G401 (cell line): ENCODE measurements around the gene PLEKHG4B. TPM values are rescaled to one million over a fixed set of nuclear protein-coding genes. Genes with fewer than 3 reads are reported as not detected.
A peak's percentile ranks its signal among the peaks of the same experiment; 100 is the strongest.
"Not testable (repeated sequence)": the region's sequence is repeated elsewhere in the genome, so short reads cannot be mapped to it uniquely, and the experiment has no call there.

Source experiments
- DNase-seq: peaks from one replicate; pipeline ENCODE4 v3.0.0-alpha.2; 2015; ENCODE audit warnings: low spot score
- in situ Hi-C: cut with HindIII; loops from 2 replicates; pipeline ENCODE4 v1.10.0; 2016; ENCODE audit warnings: low sequenced_read_pairs, mixed read lengths
- total RNA-seq: library from RNA; depleted of rRNA; stranded (reverse); fragments of >200 nt; shearing (Covaris generic); gene quantifications from 2 replicates; pipeline ENCODE4 v1.2.3, GENCODE V29; 2014

PLEKHG4B gene
- total RNA-seq, 1 experiment from 2014 or later: 4.5 TPM

GRCh38 chr5:206406-206805 is 114.4 kb downstream of the PLEKHG4B start:
- in situ Hi-C loops: no loop called here
- peak; percentile 50 for DNase-seq

- no peak for DNase-seq
- in situ Hi-C loops: no loop called here
Observed at GRCh38 chr5:206927-207536, 115.1 kb downstream of the PLEKHG4B start.

- in situ Hi-C loops: no loop called here
- no peak for DNase-seq
Observed at GRCh38 chr5:207599-207998, 115.6 kb downstream of the PLEKHG4B start.

- in situ Hi-C loops: no loop called here
- DNase-seq: no peak
Observed at GRCh38 chr5:208449-209114, 116.6 kb downstream of the PLEKHG4B start.

- no peak for DNase-seq
- in situ Hi-C loops: no loop called here
Observed at GRCh38 chr5:213803-214395, 121.9 kb downstream of the PLEKHG4B start.

- in situ Hi-C loops, DNase-seq: not testable (repeated sequence)
Observed at GRCh38 chr5:215256-215655, 123.3 kb downstream of the PLEKHG4B start.

GRCh38 chr5:216076-216475 is 124.1 kb downstream of the PLEKHG4B start:
- in situ Hi-C loops, DNase-seq: not testable (repeated sequence)

- in situ Hi-C loops: not testable (repeated sequence)
- DNase-seq: peak; percentile 88
Observed at GRCh38 chr5:217494-218456, 125.8 kb downstream of the PLEKHG4B start, which contains the start of the genes CCDC127 and SDHA. Gene CCDC127, minus strand, starts transcription at chr5:218153. Its CDS starts 1,304 bp downstream, at chr5:216849. Gene SDHA, plus strand, starts transcription at chr5:218320. Its CDS starts 36 bp downstream, at chr5:218356.

GRCh38 chr5:218457-219291 is 126.7 kb downstream of the PLEKHG4B start:
- no peak for DNase-seq
- in situ Hi-C loops: no loop called here

- in situ Hi-C loops: no loop called here
- no peak for DNase-seq
Observed at GRCh38 chr5:219460-219863, 127.5 kb downstream of the PLEKHG4B start.

GRCh38 chr5:219991-220390 is 128.0 kb downstream of the PLEKHG4B start:
- DNase-seq: no peak
- in situ Hi-C loops: no loop called here

- in situ Hi-C loops, DNase-seq: not testable (repeated sequence)
Observed at GRCh38 chr5:222951-223715, 131.2 kb downstream of the PLEKHG4B start.

GRCh38 chr5:223791-224190 is 131.8 kb downstream of the PLEKHG4B start:
- no peak for DNase-seq
- in situ Hi-C loops: no loop called here

- in situ Hi-C loops: no loop called here
- no peak for DNase-seq
Observed at GRCh38 chr5:225334-225733, 133.4 kb downstream of the PLEKHG4B start.

GRCh38 chr5:227375-227774 is 135.4 kb downstream of the PLEKHG4B start:
- peak; percentile 86 for DNase-seq
- in situ Hi-C loops: not testable (repeated sequence)

GRCh38 chr5:228886-229285 is 136.9 kb downstream of the PLEKHG4B start:
- no peak for DNase-seq
- in situ Hi-C loops: no loop called here

GRCh38 chr5:230711-231110 is 138.7 kb downstream of the PLEKHG4B start:
- in situ Hi-C loops: no loop called here
- DNase-seq: no peak

GRCh38 chr5:231661-232060 is 139.7 kb downstream of the PLEKHG4B start:
- in situ Hi-C loops: no loop called here
- DNase-seq: no peak
